ENCODE results near the gene PHC3.

PHC3 gene

DNA sequence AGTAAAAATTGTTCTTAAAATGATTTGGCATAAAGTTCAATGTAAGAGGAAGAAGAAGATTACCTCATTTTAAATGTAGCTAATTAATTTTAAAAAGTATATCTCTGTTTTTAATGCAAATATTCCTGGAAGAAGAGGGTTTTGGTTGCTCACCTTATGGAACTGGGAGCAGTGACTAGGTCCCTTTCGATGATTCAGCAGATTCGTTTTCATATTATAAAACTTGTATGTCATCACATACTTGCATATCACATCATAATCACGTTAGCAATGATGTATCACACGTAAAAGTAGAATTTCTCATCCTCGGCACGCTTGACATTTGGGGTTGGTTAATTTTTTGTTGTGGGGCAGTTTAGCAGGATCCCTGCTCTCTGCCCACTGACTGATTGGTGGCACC, 96.1 kb downstream of the PHC3 start:
- H3K4me3 Mint-ChIP-seq = no peak overlapping the region
- H3K9me3 Mint-ChIP-seq (ENCODE audit: low read depth) = peaks cover 3% of the 10 kb centered on the region
- peaks cover 8% of the 10 kb centered on the region for H3K36me3 Mint-ChIP-seq
- H3K4me1 Mint-ChIP-seq (ENCODE audit: low read depth) = no peaks in the 10 kb centered on the region
- no peaks in the 10 kb centered on the region for H3K27me3 Mint-ChIP-seq
- H3K27ac Mint-ChIP-seq = peak overlapping the region; percentile 2

DNA sequence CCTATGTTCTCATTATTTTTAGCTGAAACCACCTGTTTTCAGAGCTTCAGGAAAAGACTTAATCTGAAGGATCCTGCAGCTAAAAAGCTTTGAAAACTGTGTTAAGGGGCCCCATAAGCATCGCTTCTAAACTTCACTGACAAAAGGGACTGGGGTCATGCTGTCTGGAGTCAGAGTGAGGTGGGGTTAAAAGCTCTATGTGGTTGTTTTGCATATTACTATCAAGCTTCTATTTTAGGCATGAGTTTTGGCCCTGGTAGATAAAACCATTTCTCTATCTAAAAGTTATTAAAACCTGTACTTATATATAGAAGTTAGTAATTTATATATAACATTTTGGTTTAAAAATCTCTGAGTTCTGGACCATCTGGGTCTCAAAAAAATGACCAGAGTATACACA, 98.2 kb downstream of the PHC3 start:
- no peak overlapping the region for H3K27ac Mint-ChIP-seq
- H3K27me3 Mint-ChIP-seq = no peaks in the 10 kb centered on the region
- H3K9me3 Mint-ChIP-seq (ENCODE audit: low read depth) = peaks cover 3% of the 10 kb centered on the region
- H3K36me3 Mint-ChIP-seq = peaks cover 8% of the 10 kb centered on the region
- no peaks in the 10 kb centered on the region for H3K4me1 Mint-ChIP-seq (ENCODE audit: low read depth)
- no peak overlapping the region for H3K4me3 Mint-ChIP-seq

DNA sequence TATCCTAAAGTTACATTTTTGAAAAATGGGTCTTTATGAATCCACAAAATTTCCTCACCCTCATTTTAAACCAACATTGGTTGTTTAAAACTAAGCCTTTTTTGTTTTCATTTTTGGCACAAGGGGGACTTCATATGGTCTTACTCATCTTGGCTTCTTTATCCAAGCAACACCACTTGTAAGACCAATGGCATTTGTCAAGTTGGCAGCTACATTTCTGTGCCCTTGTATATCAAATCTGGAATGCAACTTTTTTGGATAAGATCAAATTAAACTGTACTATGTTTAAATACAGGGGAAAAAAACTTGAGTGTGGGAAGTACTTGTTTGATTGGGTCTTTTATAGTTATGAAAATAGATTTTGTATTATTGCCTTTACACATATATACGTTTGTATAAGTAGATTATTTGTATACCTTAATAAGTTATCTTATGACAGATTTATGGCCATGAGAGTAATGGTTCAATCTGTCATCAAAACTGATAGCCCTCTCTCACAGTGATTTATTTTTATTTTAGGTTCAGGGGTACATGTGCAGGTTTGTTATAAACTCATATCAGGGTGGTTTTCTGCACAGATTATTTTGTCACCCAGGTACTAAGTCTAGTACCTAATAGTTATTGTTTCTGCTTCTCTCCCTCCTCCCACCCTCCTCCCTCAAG, 100.3 kb downstream of the PHC3 start:
- H3K9me3 Mint-ChIP-seq (ENCODE audit: low read depth) = peaks cover 3% of the 10 kb centered on the region
- H3K4me1 Mint-ChIP-seq (ENCODE audit: low read depth) = peaks cover 3% of the 10 kb centered on the region
- H3K36me3 Mint-ChIP-seq = peaks cover 13% of the 10 kb centered on the region
- no peaks in the 10 kb centered on the region for H3K27me3 Mint-ChIP-seq
- H3K27ac Mint-ChIP-seq = no peak overlapping the region
- H3K4me3 Mint-ChIP-seq = no peak overlapping the region

DNA sequence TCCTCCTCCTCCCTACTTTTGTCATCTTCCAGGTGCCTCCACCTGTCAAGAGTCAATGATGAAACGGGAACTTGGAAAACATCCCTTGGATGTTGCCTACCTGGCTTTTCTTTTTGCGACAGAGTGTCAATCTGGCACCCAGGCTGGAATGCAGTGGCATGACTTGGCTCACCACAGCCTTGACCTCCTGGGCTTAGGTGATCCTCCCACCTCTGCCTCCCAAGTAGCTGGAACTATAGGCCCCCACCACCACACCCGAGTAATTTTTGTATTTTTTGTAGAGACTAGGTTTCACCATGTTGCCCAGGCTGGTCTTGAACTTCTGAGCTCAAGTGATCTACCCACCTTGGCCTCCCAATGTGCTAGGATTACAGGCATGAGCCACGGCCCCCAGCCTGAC, 100.9 kb downstream of the PHC3 start:
- H3K36me3 Mint-ChIP-seq = peaks cover 13% of the 10 kb centered on the region
- no peaks in the 10 kb centered on the region for H3K27me3 Mint-ChIP-seq
- peak overlapping the region; percentile 29 for H3K27ac Mint-ChIP-seq
- H3K4me3 Mint-ChIP-seq = no peak overlapping the region
- peaks cover 3% of the 10 kb centered on the region for H3K9me3 Mint-ChIP-seq (ENCODE audit: low read depth)
- peaks cover 3% of the 10 kb centered on the region for H3K4me1 Mint-ChIP-seq (ENCODE audit: low read depth)

DNA sequence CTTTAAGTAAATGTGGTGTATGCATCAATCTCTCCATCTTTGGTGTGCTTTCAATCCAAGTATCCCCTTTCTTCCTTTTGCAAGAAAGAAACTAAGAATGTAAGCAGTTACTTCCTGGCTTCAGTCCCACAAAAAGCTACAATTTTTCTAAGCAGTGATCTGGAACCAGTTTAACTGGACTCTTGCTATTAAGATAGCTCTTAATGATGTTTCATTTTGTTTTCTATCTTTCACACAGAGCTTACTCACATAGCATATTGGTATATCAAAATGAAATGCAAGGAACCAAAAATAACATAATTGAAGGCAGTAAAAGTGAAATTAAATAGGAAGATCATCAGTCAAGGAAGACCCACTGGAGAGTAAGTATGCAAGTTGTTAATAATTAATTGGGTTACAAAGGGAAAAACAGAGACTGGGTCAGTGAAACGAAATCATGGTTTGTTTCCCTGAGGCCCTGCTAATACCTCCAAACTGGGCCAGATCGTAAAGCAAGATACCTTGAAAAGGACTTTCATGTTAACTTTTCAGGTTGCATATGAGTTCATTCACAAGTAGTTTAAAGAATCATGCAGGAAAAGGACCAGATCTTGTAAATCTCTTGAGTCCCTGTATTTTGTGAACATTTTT, 101.9 kb downstream of the PHC3 start:
- no peak overlapping the region for H3K27ac Mint-ChIP-seq
- peaks cover 13% of the 10 kb centered on the region for H3K36me3 Mint-ChIP-seq

DNA sequence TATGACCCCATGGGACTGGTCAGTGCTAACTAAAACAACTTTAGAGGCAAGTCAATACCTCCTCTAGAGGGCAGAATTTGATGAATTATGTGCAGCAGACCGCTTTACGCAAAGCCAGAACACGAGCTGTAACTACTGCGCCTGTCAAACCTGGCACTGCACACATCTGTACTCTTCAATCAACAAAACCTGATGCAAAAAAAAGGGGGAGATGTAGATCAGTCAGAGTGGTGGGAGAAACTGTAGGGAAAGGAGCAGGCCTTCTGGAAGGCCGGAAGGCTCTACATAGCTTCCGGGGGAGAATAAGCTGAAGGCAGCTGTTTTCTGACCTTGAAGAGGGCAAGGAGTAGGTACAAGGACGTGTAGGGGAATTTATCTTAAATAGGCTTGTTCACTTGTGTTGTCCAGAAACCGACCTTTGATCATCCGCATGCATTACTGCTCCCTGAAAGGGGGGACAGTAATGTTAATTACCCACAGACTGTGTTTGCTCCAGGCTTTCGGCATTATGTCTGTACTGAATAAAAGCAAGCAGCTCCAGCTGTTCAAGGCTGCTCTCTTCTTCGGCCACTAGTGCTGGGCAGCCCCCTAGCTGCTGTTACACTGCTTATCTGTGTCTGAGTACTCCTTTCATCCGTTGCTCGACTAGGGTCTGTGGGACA, 102.8 kb downstream of the PHC3 start:
- no peak overlapping the region for H3K27ac Mint-ChIP-seq
- H3K9me3 Mint-ChIP-seq (ENCODE audit: low read depth) = peaks cover 3% of the 10 kb centered on the region
- H3K27me3 Mint-ChIP-seq = no peaks in the 10 kb centered on the region

More for the DNA sequence above, 101.9 kb downstream of the PHC3 start:
- H3K9me3 Mint-ChIP-seq (ENCODE audit: low read depth) = peaks cover 3% of the 10 kb centered on the region
- H3K27me3 Mint-ChIP-seq = no peaks in the 10 kb centered on the region
- H3K4me3 Mint-ChIP-seq = no peak overlapping the region
- peaks cover 3% of the 10 kb centered on the region for H3K4me1 Mint-ChIP-seq (ENCODE audit: low read depth)

DNA sequence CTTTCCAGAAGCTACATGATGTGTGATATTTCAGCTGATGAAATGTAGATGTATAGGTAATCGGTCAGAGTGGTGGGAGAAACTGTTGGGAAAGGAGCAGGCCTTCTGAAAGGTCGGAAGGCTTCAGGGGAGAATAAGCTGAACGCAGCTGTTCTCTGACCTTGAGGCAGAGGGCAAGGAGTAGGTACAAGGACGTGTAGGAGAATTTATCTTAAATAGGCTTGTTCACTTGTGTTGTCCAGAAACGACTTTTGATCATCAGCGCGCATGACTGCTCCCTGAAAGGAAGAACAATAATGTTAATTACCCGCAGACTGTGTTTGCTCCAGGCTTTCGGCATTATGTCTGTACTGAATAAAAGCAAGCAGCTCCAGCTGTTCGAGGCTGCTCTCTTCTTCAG, 104.2 kb downstream of the PHC3 start:
- H3K9me3 Mint-ChIP-seq (ENCODE audit: low read depth) = no peaks in the 10 kb centered on the region
- H3K27ac Mint-ChIP-seq = no peak overlapping the region
- H3K36me3 Mint-ChIP-seq = peaks cover 11% of the 10 kb centered on the region
- peaks cover 3% of the 10 kb centered on the region for H3K4me1 Mint-ChIP-seq (ENCODE audit: low read depth)
- H3K27me3 Mint-ChIP-seq = no peaks in the 10 kb centered on the region
- H3K4me3 Mint-ChIP-seq = no peak overlapping the region

More for the DNA sequence above, 102.8 kb downstream of the PHC3 start:
- Mint-ChIP-seq H3K4me1 (ENCODE audit: low read depth) (peaks cover 3% of the 10 kb centered on the region), H3K4me3 (no peak overlapping the region), H3K36me3 (peaks cover 12% of the 10 kb centered on the region)

DNA sequence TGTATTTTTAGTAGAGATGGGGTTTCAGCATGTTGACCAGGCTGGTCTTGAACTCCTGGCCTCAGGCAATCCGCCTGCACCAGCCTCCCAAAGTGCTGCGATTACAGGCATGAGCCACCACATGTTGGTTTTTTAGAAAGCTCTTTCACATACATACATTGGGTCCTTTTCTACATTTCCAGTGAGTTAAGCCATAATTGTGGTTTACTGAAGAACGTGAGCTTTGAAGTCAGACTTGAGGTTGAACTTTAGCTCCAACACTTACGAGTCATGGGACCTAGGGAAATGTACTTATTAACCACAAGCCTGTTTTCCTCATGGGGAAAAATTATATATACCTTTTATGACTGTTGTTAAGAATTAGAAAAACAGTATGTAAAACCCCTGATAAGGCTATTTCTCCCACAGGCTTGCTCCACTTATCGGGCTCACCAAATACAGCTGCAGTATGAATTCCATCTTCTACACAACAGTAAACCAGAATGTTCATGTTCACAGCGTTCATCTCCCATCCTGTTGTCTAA, 104.8 kb downstream of the PHC3 start:
- Mint-ChIP-seq H3K4me1 (ENCODE audit: low read depth) (peaks cover 3% of the 10 kb centered on the region), H3K27me3 (no peaks in the 10 kb centered on the region), H3K9me3 (ENCODE audit: low read depth) (no peaks in the 10 kb centered on the region), H3K4me3 (no peak overlapping the region), H3K27ac (no peak overlapping the region), H3K36me3 (peaks cover 13% of the 10 kb centered on the region)

DNA sequence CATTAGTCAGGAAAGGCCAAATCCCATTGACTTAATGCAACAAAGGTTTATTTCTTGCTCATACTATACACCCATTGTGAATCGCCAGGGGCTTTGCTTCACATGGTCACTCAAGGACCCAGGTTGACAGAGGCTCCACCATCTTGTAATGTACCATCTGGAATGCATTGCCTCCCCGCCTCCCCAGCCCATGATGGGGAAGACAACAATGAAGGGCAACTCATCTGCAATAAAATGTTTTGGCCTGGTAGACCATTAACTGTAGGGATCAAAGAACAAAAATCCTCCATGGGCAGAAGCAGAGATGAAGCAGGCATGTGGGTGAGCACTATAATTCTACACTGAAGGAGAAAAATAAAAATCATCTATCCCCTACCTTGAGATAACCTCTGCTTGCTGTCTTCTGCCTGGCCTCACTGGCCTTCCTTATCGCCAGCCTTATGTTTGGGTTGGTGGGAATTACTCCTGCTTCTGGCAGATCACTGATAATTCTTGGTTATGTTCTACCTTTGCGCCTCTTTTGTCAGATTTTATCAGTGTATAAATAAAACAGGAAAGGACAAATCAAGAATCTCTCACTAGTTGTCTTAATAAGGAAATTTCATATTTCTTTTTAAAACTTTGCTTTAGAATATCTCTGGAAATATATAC, 106.0 kb downstream of the PHC3 start:
- peaks cover 12% of the 10 kb centered on the region for H3K36me3 Mint-ChIP-seq

DNA sequence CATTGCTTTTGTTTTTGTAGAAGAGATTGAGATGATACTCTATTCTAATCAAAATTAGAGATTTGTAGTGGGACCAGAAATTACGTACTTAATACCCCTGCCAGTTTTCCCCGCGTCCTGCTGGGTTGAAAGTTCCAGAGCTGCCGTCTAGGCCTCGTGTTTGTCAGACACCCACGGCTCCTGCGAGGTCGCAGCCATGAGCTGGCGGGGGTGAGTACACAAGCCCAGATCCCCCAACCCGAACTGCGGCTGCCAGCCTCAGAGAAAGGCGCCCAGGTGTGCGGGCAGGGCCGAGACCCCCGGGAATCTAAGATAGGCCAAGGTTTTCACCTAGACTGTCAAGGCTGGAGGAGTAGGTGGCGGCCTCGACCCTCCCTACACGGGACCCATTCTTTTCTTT, 117.4 kb downstream of the PHC3 start:
- H3K27me3 Mint-ChIP-seq = no peaks in the 10 kb centered on the region
- no peak overlapping the region for H3K27ac Mint-ChIP-seq
- peaks cover 5% of the 10 kb centered on the region for H3K36me3 Mint-ChIP-seq
- no peak overlapping the region for H3K4me3 Mint-ChIP-seq
- no peaks in the 10 kb centered on the region for H3K4me1 Mint-ChIP-seq (ENCODE audit: low read depth)
- H3K9me3 Mint-ChIP-seq (ENCODE audit: low read depth) = no peaks in the 10 kb centered on the region

More for the DNA sequence above, 106.0 kb downstream of the PHC3 start:
- Mint-ChIP-seq H3K27me3 (no peaks in the 10 kb centered on the region), H3K4me3 (no peak overlapping the region), H3K4me1 (ENCODE audit: low read depth) (peaks cover 3% of the 10 kb centered on the region), H3K9me3 (ENCODE audit: low read depth) (no peaks in the 10 kb centered on the region), H3K27ac (no peak overlapping the region)

DNA sequence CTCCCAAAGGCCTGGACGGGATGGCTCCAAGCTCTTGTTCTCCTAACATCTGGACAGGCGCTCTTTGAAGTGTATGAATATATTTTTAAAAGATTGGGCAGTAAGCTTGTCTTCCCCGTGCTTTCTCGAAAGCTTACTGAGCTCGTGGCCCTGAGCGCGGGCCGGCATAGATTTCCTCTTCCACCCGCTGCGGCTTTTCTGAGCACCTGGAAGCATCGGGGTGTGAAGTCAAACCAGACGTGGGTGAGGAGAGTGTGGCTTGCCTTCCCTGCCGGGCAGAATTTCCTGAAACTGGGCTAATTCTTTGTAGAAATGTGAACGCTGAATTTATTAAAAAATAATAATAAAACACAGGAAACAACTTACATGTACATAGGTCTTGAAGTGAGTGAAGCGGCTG, 117.8 kb downstream of the PHC3 start:
- Mint-ChIP-seq H3K9me3 (ENCODE audit: low read depth) (no peaks in the 10 kb centered on the region), H3K27ac (no peak overlapping the region), H3K4me1 (ENCODE audit: low read depth) (no peaks in the 10 kb centered on the region), H3K27me3 (no peaks in the 10 kb centered on the region), H3K4me3 (no peak overlapping the region), H3K36me3 (peaks cover 5% of the 10 kb centered on the region)

DNA sequence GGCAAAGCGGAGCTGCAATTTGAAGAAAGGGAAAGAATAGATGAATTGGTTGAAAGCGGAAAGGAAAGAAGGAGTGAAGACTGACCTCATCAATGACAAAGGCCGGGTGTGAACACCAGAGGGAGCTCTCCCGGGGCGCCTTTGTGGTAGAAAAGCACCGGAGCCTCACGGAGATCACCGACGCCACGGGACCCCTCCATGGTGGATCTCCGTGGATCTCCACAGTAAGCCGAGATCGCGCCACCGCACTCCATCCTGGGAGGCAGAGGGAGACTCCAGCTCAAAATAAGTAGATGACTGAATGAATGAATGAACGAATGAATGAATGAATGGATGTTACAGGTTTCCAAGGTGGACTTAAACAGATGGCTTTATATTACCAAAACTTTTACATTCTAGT, 118.8 kb downstream of the PHC3 start:
- Mint-ChIP-seq H3K4me3 (no peak overlapping the region), H3K27me3 (no peaks in the 10 kb centered on the region), H3K4me1 (ENCODE audit: low read depth) (peaks cover 7% of the 10 kb centered on the region), H3K27ac (no peak overlapping the region), H3K9me3 (ENCODE audit: low read depth) (no peaks in the 10 kb centered on the region), H3K36me3 (peaks cover 5% of the 10 kb centered on the region)

DNA sequence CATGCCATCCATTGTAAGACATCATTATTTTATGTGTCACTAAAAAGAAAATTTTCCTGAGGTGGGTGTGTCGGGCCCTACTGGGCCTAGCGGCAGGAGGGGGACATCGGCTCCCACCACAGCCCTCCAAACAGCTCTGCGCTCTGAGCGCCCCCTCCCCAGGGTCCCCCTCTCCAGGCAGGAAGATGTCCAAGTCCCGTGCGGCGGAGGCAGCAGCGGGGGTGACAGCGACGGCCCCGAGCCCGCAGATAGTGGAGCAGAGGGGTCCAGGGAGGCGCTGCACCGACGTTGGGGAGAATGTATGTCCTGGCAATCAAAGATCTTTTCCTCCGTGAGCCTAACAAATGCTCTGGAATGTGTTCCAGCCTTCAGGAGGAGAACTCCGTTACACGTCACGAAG, 119.5 kb downstream of the PHC3 start:
- Mint-ChIP-seq H3K4me1 (ENCODE audit: low read depth) (peaks cover 13% of the 10 kb centered on the region), H3K4me3 (no peak overlapping the region), H3K36me3 (peaks cover 5% of the 10 kb centered on the region), H3K27me3 (no peaks in the 10 kb centered on the region), H3K9me3 (ENCODE audit: low read depth) (no peaks in the 10 kb centered on the region), H3K27ac (no peak overlapping the region)

DNA sequence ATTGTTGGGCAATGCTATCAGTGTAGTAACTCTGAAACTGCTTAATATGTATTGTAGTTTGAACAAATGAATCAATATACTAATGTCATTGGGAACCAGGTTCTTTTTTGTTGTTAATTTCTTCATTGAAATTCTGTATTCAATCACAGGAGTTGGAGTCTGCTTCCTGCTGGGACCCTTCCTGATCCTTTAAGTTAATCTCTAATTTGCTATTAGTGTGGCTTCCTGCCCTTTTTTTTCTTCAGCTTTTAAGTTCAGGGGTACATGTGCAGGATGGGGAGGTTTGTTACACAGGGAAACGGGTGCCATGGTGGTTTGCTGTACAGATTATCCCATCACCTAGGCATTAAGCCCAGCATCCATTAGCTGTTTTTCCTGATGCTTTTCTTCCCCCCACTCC, 122.1 kb downstream of the PHC3 start:
- no peaks in the 10 kb centered on the region for H3K36me3 Mint-ChIP-seq
- H3K27me3 Mint-ChIP-seq = no peaks in the 10 kb centered on the region
- H3K27ac Mint-ChIP-seq = no peak overlapping the region
- no peak overlapping the region for H3K4me3 Mint-ChIP-seq
- H3K9me3 Mint-ChIP-seq (ENCODE audit: low read depth) = no peaks in the 10 kb centered on the region
- H3K4me1 Mint-ChIP-seq (ENCODE audit: low read depth) = peaks cover 19% of the 10 kb centered on the region

DNA sequence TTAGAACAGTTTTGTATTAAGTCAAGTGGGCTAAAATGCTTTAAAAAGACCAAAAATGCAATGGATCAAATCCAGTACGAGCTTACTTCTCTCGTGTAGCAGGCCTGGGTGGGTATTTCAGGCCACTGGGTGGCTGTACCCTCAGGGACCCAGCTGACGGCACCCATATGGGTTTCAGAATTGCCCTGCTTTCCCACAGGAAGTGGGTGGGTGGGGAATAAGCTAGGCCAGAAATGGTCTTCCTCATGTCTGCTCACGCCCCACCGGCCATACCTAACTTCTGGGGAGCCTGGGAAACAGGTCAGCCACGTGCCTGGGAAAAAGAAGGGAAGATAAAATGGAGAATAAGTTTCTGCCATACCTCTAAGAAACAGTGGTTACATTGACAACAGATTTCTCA, 123.4 kb downstream of the PHC3 start:
- no peak overlapping the region for H3K4me3 Mint-ChIP-seq
- peaks cover 19% of the 10 kb centered on the region for H3K4me1 Mint-ChIP-seq (ENCODE audit: low read depth)
- no peaks in the 10 kb centered on the region for H3K36me3 Mint-ChIP-seq
- H3K9me3 Mint-ChIP-seq (ENCODE audit: low read depth) = no peaks in the 10 kb centered on the region
- H3K27ac Mint-ChIP-seq = peak overlapping the region; percentile 16
- H3K27me3 Mint-ChIP-seq = no peaks in the 10 kb centered on the region

Measured in activated naive CD8-positive, alpha-beta T cell (primary cell).